GM12892 (cell line): ENCODE results near the gene PLEK2.

Experiments
- POLR2A ChIP-seq: IDR thresholded peaks from 2 replicates; pipeline ENCODE4 v1.6.1; 2011; ENCODE audit warnings: low read depth, low read length, control low read depth
- POLR2AphosphoS5 ChIP-seq: IDR thresholded peaks from 2 replicates; pipeline ENCODE4 v1.6.1; 2011; ENCODE audit warnings: low read depth, low read length, control low read depth
- TAF1 ChIP-seq: IDR thresholded peaks from 2 replicates; pipeline ENCODE4 v1.6.1; 2011; ENCODE audit warnings: low read depth, mild to moderate bottlenecking, control low read depth, low read length, borderline replicate concordance

DNA sequence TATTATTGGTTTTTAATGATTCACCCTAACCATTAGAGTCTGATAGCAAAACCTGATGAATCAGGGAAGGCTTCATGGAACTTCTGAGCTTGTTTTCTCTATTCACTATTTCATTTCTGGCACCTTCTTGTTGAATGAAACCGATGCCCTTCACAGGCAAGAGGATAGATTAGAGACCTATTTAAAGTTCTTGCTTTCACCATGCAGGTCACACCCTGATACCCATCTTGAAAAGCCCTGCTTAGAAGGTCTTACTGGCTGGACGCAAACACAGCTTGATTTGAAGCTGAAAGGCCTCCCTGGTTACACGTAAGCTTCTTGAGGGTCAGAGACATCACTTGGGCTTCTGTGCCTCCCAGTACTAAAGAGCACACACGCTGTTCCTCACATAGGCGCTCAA lies 47.4 kb upstream of the PLEK2 start:
- TF ChIP-seq POLR2A, result no peak
- no peak for TF ChIP-seq POLR2AphosphoS5
- TF ChIP-seq TAF1, result no peak
